Progenitor cell of endocrine pancreas (in vitro differentiated cells): ENCODE results near the gene RXRA. TPM values are rescaled to one million over a fixed set of nuclear protein-coding genes. Genes with fewer than 3 reads are reported as not detected.

Experiments used
- DNase-seq: peaks from one replicate; pipeline ENCODE4 v3.0.0; 2021; ENCODE audit warnings: low spot score; ENCODE audit not compliant: unreplicated experiment
- H3K27ac Mint-ChIP-seq: 2 replicates; pipeline ENCODE4 v1.8.0; 2021; ENCODE audit warnings: mild to moderate bottlenecking, moderate library complexity, mixed read lengths
- H3K27me3 Mint-ChIP-seq: 2 replicates; pipeline ENCODE4 v1.8.0; 2021; ENCODE audit warnings: mixed read lengths
- H3K36me3 Mint-ChIP-seq: 2 replicates; pipeline ENCODE4 v1.8.0; 2022; ENCODE audit warnings: mixed read lengths; ENCODE audit not compliant: insufficient read depth
- H3K4me1 Mint-ChIP-seq: 2 replicates; pipeline ENCODE4 v1.8.0; 2021; ENCODE audit warnings: low read depth, mixed read lengths
- H3K4me3 Mint-ChIP-seq: 2 replicates; pipeline ENCODE4 v1.8.0; 2021; ENCODE audit warnings: low read depth, mild to moderate bottlenecking, moderate library complexity, mixed read lengths
- H3K9me3 Mint-ChIP-seq: 2 replicates; pipeline ENCODE4 v1.8.0; 2021; ENCODE audit warnings: low read depth, mixed read lengths
- total RNA-seq: library from RNA; stranded (reverse); gene quantifications from 2 replicates; pipeline ENCODE4 v1.2.1, GENCODE V29; 2021
- TF ChIP-seq, protein P1 (sequence below): fragments of 200-600 bp; sonication (generic); IDR thresholded peaks from one replicate; pipeline ENCODE4 v1.5.0; 2021; ENCODE audit warnings: antibody characterized with exemption, mild to moderate bottlenecking; ENCODE audit not compliant: unreplicated experiment

RXRA gene
- total RNA-seq, 1 donor from 2014 or later = 64.8 TPM

DNA sequence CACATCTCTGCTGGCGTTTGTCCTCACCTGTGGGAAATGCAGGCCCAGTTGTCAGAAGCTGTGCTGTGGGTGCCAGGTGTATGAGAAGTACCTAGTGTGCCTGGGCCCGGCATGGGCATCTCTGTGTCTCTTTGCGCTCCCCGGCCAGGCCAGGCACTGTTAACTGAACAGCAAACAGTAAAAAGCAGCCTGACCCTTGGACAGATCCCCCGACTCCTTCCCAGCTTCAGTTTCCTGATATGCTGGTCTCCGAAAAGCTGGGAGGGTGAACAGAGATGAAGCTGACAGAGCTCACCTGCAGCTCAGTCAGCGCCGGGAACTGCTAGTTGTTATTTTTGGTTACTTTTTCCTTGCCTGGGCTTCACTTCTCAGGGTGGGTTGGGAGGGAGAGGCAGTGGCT, 28.9 kb downstream of the RXRA start:
- no peak for DNase-seq
- TF ChIP-seq, protein P1, sequence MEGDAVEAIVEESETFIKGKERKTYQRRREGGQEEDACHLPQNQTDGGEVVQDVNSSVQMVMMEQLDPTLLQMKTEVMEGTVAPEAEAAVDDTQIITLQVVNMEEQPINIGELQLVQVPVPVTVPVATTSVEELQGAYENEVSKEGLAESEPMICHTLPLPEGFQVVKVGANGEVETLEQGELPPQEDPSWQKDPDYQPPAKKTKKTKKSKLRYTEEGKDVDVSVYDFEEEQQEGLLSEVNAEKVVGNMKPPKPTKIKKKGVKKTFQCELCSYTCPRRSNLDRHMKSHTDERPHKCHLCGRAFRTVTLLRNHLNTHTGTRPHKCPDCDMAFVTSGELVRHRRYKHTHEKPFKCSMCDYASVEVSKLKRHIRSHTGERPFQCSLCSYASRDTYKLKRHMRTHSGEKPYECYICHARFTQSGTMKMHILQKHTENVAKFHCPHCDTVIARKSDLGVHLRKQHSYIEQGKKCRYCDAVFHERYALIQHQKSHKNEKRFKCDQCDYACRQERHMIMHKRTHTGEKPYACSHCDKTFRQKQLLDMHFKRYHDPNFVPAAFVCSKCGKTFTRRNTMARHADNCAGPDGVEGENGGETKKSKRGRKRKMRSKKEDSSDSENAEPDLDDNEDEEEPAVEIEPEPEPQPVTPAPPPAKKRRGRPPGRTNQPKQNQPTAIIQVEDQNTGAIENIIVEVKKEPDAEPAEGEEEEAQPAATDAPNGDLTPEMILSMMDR = no peak
- Mint-ChIP-seq H3K27ac (peak overlapping the region; percentile 41), H3K4me3 (no peak overlapping the region), H3K9me3 (no peaks in the 10 kb centered on the region), H3K4me1 (peaks cover 38% of the 10 kb centered on the region), H3K27me3 (no peaks in the 10 kb centered on the region), H3K36me3 (no peaks in the 10 kb centered on the region)

DNA sequence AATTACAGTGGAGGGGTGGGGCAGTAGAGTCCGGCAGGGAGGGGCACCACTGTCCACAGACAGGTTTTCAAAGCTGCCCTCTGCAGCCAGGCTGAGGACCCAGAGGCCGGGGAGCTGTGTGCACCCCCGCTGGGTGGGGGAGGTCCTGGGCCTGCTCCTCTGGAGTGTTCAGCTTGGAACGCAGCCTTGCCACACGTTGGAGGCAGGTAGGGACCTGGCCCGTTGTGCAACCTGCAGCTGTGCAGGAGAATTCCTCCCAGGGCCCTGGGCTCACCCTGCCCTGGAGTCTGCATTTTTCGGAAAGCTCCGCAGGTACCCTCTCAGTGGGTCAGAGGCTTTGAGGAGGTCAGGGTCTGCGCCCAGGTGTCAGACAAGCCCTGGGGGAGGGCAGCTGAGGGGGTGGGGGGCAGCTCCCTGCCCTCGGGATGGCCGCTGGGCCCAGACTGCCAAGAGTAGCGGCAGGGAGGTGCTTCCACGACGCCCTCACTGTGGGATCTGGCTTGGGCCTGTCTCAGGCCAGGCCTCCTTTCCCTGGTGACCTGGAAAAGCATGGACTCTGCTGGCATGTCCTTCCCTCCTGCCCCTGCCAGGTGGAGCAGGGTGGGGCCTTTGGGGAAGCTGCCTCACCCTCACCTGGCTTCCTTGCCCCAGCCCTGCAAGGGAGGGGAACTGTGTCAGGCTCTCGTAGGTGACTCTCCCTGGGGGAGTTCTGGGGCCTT, 29.5 kb downstream of the RXRA start:
- no peaks in the 10 kb centered on the region for H3K36me3 Mint-ChIP-seq
- H3K27ac Mint-ChIP-seq = no peak overlapping the region
- DNase-seq = no peak
- no peaks in the 10 kb centered on the region for H3K9me3 Mint-ChIP-seq
- no peak overlapping the region for H3K4me3 Mint-ChIP-seq
- no peaks in the 10 kb centered on the region for H3K27me3 Mint-ChIP-seq
- TF ChIP-seq, protein P1 = no peak
- peaks cover 38% of the 10 kb centered on the region for H3K4me1 Mint-ChIP-seq

DNA sequence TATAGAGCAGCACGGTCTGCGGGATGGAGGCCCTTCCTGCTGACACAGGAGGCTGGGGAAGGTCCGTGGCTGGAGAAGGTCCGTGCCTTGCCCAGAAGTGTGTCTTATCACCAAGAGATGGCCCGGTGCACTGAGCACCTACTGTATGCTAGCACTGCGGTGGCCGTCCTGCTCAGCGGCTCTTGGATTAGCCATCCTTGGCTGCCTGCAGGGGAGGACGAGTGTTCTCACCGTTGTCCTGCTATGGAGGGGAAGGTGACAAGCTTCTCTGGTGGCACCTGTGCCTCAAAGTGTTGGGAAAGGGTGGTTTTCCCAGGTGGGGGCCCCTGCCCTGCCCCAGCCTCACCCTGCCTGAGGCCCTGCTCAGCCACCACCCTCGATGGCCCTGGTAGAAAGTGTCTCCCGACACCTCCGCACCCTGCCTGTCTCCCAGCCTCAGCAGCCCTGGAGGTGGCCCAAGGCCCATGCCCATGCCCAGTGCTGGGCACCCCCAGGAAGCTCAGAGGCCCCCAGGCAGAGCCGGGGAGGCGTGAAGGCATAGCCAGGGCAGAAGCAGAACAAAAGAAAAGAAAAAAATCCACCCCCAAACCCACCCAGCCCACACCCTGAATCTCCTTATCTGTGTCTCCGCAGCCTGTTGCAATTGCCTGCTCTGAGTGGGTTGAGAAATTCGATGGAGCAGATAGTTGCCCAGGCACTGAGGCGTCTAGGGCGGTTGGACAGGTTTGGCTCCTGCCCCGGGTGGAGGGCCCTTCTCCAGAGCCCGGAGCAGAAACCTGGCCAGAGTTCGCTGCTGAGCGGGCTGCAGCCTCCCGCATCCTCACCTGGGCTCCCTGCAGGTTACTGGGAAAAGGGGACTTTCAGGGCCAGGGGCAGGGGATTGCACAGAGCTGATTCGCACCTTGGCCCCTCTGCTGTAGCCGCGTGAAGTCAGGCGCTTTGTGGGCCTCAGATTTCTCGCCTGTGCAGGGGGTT, 30.5 kb downstream of the RXRA start:
- H3K4me3 Mint-ChIP-seq = peak overlapping the region; percentile 45
- H3K4me1 Mint-ChIP-seq = peaks cover 32% of the 10 kb centered on the region
- TF ChIP-seq, protein P1 = no peak
- peak; percentile 45 for DNase-seq
- no peaks in the 10 kb centered on the region for H3K36me3 Mint-ChIP-seq
- H3K27me3 Mint-ChIP-seq = no peaks in the 10 kb centered on the region
- peak overlapping the region; percentile 83 for H3K27ac Mint-ChIP-seq
- H3K9me3 Mint-ChIP-seq = no peaks in the 10 kb centered on the region

DNA sequence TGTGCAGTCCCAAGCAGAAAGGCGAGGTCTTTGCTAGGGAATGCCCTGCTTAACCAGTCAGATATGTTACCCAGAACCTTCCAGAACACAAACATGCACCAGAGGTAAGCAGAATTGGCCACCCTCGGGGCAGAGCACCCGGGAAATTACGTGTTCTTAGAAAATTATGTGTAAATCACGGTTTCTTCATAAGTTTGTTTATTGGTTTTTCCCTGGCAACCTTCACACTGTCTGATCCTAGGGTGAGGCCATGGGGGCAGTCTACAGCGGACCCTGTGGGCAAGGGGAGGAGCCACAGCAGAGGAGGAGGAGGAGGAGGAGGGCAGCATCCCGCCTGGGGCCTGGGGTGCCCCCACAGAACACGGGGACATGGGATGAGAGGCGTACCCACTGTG, 31.4 kb downstream of the RXRA start:
- H3K4me1 Mint-ChIP-seq = peaks cover 31% of the 10 kb centered on the region
- TF ChIP-seq, protein P1 = no peak

DNA sequence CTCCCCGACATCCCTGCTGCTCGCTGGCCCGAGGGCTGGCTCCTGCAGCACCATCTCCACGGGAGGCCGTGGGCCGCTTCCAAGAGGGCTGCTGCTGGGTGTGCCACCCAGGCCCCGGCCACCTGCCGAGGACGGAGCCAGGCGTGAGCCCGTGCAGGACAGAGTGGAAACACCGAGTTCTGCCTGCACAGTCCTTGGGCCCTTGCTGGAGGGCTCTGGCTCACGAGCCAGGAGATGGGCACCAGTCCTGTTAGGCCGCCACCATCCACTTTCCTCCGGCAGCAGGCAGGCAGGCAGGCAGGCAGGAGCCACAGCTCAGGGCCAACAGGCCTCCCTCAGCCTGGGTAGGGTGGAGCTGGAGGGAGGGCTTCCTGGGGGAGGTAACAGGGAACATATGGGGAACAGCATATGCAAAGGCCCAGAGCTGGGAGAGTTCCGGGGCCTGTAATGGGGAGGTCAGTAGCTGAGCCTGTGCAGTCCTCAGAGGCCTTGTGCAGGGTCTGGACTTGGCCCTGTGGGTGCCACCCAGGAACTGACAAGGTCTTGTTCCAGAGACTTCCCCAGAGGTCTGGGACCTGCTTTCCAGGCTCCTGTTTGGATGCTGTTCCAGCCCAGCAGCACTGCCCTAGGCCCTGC, 31.9 kb downstream of the RXRA start:
- H3K4me1 Mint-ChIP-seq = peaks cover 30% of the 10 kb centered on the region
- H3K27ac Mint-ChIP-seq = no peak overlapping the region
- no peak for DNase-seq
- H3K36me3 Mint-ChIP-seq = no peaks in the 10 kb centered on the region
- H3K27me3 Mint-ChIP-seq = no peaks in the 10 kb centered on the region
- H3K9me3 Mint-ChIP-seq = no peaks in the 10 kb centered on the region
- TF ChIP-seq, protein P1 = no peak
- H3K4me3 Mint-ChIP-seq = no peak overlapping the region

More for the DNA sequence above, 31.4 kb downstream of the RXRA start:
- H3K27me3 Mint-ChIP-seq = no peaks in the 10 kb centered on the region
- no peaks in the 10 kb centered on the region for H3K36me3 Mint-ChIP-seq
- no peaks in the 10 kb centered on the region for H3K9me3 Mint-ChIP-seq
- peak overlapping the region; percentile 83 for H3K27ac Mint-ChIP-seq
- no peak overlapping the region for H3K4me3 Mint-ChIP-seq
- DNase-seq = no peak
